Uterus (tissue), 2 donors: ENCODE data around the gene APOA1.

Experiments
- CTCF ChIP-seq, 4 experiments: fragments of 200-600 bp in 2 of 4; fragments of 450-650 bp in 2 of 4; sonication (generic) in 2 of 4; IDR thresholded peaks; one replicate each; pipeline ENCODE4 v1.5.1; 2016 to 2019; ENCODE audit warnings: antibody characterized with exemption in 4 of 4, mild to moderate bottlenecking in 2 of 4, moderate library complexity in 1 of 4
- POLR2A ChIP-seq, 2 donors: fragments of 450-650 bp; IDR thresholded peaks; one replicate each; pipeline ENCODE4 v1.6.1; 2016; ENCODE audit warnings: antibody characterized with exemption in 2 of 2, mild to moderate bottlenecking in 1 of 2, moderate library complexity in 1 of 2

- TF ChIP-seq POLR2A (IDR thresholded peaks at IDR 0.05), result no peak
- no peak for TF ChIP-seq CTCF (IDR thresholded peaks at IDR 0.05)
Measured at GRCh38 chr11:116836632-116836991, 810 bp downstream of the APOA1 start.
